ENCODE data around the gene SYNM. TPM values are rescaled to one million over a fixed set of nuclear protein-coding genes. Genes with fewer than 3 reads are reported as not detected.

The SYNM gene
- total and polyA plus RNA-seq, 2 of the 8 experiments (the other 6 are each of a cell fraction or from before 2014, with no cell fraction given): 0.89 to 2.0 TPM

- TF ChIP-seq USF2 (IDR thresholded peaks at IDR 0.05; ENCODE audit: low read length) (no peak), CBX5 (IDR thresholded peaks at IDR 0.05; ENCODE audit: low read depth, low read length) (no peak)
Observed at GRCh38 chr15:99137111-99137546, 32.2 kb downstream of the SYNM start (continued).
